DMS53 treated with DMSO at 0.1 percent for 48 hours (cell line): Measurements from ENCODE around the gene GALNT18.

ENCODE experiments used
- DNase-seq: peaks from one replicate; lab custom pipeline; 2025; ENCODE audit not compliant: unreplicated experiment; lab: John Stamatoyannopoulos, UW

GALNT18 gene

DNA sequence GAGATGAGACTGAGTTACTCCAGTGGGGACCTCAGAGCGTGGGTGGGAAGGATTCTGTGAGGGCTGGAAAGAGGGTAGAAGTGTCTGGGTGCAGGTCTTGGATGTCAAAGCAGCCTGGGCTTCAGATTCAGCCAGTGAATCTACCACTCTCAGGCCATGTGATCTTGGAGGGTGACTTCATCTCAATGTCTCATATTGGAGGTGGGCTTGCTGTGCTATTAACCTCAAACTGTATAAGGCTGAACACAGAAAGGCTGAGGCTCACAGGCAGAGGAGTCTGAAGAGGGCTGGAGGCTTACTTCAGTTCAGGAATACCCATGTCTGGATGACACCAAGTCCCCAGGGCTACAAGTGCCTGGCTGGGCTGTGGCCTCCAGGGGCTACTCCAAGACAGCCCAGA lies 332.1 kb downstream of the GALNT18 start:
- no peak for DNase-seq

DNA sequence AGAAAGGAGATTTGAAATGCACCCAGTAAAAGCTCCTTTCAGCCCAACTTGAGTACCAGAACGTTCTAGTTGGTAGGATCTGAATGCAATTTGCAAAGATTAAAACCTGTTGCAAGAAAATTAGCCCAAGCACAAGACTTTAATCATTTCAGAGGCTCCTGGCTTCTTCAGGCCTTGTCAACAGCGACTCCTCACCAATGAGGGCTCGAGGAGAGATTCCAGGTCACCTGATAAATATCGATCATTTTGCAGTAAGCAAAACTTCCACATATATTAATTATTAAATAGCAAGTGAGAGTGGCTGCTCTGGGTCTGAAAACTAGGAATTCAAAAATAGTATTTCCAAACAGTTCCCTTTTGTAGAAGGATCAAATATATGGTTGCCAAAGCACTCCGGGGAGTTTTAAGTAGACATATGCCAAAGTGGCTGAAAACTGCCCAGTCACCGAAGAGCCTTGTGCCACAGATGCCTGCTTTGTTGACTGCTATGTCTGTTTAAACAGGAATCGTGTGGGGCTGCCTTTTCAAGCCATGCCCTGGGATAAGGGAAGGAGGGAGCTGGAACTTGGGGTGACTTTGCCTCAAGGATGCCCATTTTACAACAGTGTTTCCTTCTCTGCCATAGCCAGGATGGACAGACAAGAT lies 332.7 kb downstream of the GALNT18 start:
- no peak for DNase-seq

GRCh38 chr11:11284481-11284880 lies 337.3 kb downstream of the GALNT18 start:
- no peak for DNase-seq

GRCh38 chr11:11281626-11282025 lies 340.2 kb downstream of the GALNT18 start:
- no peak for DNase-seq

DNA sequence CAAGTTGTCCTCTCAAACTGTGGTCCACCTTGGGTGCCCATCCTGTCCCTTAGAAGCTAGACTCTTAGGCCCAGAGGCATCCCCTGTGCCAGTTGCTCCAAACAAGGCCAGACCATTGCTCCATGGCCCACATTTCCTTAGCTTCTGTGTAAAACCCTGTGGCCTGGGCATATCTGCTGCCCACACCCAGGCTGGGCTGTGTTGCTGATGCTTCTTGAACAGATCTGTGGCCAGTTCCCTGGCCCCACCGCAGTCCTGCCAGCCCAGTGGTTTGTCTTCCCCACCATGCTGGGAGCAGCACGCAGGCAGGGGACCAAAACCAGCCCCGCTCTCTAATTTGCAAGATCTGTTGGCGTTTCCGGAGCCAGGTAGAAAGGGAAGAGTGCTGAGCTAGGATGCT lies 341.0 kb downstream of the GALNT18 start:
- DNase-seq = no peak

GRCh38 chr11:11279956-11280689 lies 341.7 kb downstream of the GALNT18 start:
- DNase-seq = peak; percentile 98

DNA sequence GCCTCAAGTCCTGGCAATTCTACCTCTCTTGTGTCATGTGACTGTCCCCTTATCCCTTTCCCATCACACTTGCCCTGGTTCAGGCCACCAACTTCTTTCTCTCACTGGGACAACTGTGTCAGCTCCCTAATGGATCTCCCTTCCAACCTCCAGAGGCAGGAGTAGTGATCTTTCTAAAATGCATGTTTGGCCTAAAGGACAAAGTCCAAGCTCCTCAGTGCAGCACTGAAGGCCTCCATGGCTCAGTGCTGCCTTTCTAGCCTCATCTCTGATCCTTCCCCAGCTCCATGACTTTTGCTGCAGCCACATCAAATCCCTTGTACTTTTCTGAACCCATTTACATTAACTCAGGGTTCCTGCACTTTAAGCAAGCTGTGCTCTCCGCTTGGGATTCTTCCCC lies 349.6 kb downstream of the GALNT18 start:
- DNase-seq = no peak

- no peak for DNase-seq
These were observed 351.5 kb downstream of the GALNT18 start for GRCh38 chr11:11270236-11270775.

GRCh38 chr11:11268706-11269105 lies 353.1 kb downstream of the GALNT18 start:
- no peak for DNase-seq

GRCh38 chr11:11268119-11268518 lies 353.7 kb downstream of the GALNT18 start:
- DNase-seq = no peak

GRCh38 chr11:11267312-11267711 lies 354.5 kb downstream of the GALNT18 start:
- DNase-seq = no peak

- DNase-seq = peak; percentile 77
These were observed 355.7 kb downstream of the GALNT18 start for GRCh38 chr11:11265994-11266606.

DNA sequence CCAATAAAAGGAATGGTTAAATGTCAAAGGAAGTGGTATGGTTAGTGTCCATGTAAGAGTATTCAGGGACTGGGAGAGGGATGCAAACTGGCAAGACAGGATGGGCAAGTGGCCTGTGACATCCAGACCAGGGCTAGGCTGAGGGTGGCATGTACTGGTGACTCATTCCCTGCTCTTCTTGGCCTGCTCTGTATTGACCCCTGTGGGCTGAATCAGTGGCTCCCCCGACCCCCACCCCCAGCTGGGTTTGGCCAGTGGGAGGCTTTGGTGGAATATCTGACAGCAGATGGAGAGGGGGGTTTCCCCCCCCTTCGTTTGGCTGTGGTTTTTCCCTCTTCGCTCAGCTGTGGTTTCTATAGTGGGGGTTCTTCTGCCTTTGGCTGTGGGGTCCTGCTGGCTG lies 356.5 kb downstream of the GALNT18 start:
- DNase-seq = peak; percentile 39

DNA sequence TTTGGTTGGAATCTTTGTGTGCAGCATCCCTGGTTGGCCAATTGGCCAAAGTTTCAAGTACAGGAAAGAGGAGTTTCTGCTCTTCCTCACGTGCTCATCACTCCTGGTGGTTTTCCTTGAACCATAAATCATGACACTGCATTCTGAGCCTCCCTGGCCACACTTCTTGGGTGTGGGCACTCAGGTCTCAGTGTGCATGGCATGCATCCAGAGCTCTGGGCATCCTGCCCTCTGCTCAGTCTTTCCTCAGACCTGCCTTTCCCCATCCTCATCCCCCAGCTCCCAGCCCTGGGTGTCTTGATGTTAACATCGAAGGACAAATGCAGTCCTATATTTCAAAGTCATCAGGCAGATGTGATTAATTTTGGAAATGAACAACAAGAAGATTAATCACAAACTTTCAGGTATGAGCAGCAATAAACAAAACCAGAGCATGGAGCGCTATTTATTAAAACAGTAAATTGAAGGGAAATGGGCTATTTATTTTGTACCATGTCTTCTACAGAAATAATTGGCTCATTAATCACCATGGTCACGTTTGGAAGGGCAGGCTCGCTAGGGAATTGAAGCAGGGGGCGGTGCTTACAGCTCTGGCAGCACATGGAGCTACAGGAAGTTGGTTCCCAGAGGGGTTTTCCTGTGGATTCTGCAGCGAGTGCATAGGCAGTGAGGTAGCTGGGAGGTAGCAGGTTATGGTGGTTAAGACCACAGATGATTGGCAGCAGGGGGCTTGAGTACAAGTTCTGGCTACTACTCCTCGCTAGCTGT lies 358.4 kb downstream of the GALNT18 start:
- no peak for DNase-seq

- no peak for DNase-seq
These were observed 359.5 kb downstream of the GALNT18 start for GRCh38 chr11:11262171-11262920.

DNA sequence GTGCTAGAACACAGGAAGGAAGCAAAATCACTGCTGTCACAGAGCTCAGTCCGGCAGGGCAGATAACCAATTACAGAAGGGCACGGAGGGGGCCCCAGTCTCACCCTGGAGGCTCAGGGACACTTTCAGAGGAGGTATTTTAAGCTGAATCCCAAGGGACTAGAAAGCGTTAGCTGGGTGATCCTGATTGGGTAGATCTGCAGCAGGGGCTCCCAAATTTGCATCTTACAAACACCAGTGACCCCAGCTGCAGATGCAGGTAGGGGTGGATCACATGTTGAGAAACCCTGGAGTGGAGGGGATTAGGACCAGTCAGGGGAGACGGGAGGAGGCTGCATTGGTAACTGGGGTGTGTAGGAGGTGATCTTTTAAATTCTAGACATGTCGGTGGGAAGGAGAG lies 360.2 kb downstream of the GALNT18 start:
- DNase-seq = no peak

- DNase-seq = no peak
These were observed 360.9 kb downstream of the GALNT18 start for GRCh38 chr11:11260903-11261302.

GRCh38 chr11:11253995-11254394 lies 367.8 kb downstream of the GALNT18 start:
- DNase-seq = no peak

- DNase-seq = no peak
These were observed 368.3 kb downstream of the GALNT18 start for GRCh38 chr11:11253497-11253896.

DNA sequence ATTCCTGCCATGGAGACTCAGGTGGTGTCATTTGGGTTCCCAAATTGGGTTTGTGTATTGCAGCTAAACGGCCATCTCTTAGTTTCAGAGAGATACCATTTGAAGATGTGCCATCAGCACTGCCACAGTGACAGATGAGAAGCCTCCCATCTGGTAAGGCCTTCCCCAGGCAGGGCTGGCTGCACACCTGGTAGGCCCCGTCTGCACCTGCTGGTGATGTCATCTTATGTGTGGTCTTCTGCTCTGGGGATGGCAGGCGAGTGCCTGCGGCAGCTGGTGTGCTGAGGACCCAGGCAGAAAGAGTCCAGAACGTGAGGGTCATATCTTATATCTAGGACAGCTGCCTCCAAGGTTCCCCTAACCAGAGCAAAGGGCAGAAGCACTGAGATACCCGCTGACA lies 369.4 kb downstream of the GALNT18 start:
- peak; percentile 96 for DNase-seq
